ENCODE data around the gene CST5.

DNA sequence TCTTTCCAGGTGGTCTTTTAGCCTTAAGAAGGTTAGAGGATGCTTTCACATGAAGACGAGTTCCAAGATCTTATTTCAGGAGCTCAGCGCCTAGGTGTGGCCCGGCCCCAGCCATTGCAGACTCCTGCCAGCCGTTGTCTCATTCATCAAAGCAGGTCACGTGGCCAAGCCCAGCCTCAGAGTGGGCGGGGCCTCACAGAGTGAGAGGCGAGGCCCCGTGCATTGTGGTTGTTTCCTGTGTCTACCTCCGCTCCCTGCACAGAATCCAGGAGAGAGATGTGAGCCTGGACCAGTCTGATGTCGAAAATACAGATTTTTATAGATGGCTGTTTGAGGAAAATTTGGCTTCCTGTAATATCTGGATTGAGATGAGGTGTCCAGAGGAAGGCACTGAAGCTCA, 49.2 kb upstream of the CST5 start:
- TF ChIP-seq EZH2 (IDR thresholded peaks at IDR 0.05; ENCODE audit: low read depth, unreplicated experiment) (no peak), EZH2phosphoT487 (IDR thresholded peaks at IDR 0.05; ENCODE audit: unreplicated experiment) (no peak), POLR2AphosphoS5 (IDR thresholded peaks at IDR 0.05; ENCODE audit: low read depth) (no peak)
- TF ChIP-seq, protein P1, sequence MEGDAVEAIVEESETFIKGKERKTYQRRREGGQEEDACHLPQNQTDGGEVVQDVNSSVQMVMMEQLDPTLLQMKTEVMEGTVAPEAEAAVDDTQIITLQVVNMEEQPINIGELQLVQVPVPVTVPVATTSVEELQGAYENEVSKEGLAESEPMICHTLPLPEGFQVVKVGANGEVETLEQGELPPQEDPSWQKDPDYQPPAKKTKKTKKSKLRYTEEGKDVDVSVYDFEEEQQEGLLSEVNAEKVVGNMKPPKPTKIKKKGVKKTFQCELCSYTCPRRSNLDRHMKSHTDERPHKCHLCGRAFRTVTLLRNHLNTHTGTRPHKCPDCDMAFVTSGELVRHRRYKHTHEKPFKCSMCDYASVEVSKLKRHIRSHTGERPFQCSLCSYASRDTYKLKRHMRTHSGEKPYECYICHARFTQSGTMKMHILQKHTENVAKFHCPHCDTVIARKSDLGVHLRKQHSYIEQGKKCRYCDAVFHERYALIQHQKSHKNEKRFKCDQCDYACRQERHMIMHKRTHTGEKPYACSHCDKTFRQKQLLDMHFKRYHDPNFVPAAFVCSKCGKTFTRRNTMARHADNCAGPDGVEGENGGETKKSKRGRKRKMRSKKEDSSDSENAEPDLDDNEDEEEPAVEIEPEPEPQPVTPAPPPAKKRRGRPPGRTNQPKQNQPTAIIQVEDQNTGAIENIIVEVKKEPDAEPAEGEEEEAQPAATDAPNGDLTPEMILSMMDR (conservative IDR thresholded peaks at IDR 0.05; ENCODE audit: low read depth in 2 of 2): no peak
- TF ChIP-seq, protein P2, sequence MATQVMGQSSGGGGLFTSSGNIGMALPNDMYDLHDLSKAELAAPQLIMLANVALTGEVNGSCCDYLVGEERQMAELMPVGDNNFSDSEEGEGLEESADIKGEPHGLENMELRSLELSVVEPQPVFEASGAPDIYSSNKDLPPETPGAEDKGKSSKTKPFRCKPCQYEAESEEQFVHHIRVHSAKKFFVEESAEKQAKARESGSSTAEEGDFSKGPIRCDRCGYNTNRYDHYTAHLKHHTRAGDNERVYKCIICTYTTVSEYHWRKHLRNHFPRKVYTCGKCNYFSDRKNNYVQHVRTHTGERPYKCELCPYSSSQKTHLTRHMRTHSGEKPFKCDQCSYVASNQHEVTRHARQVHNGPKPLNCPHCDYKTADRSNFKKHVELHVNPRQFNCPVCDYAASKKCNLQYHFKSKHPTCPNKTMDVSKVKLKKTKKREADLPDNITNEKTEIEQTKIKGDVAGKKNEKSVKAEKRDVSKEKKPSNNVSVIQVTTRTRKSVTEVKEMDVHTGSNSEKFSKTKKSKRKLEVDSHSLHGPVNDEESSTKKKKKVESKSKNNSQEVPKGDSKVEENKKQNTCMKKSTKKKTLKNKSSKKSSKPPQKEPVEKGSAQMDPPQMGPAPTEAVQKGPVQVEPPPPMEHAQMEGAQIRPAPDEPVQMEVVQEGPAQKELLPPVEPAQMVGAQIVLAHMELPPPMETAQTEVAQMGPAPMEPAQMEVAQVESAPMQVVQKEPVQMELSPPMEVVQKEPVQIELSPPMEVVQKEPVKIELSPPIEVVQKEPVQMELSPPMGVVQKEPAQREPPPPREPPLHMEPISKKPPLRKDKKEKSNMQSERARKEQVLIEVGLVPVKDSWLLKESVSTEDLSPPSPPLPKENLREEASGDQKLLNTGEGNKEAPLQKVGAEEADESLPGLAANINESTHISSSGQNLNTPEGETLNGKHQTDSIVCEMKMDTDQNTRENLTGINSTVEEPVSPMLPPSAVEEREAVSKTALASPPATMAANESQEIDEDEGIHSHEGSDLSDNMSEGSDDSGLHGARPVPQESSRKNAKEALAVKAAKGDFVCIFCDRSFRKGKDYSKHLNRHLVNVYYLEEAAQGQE (IDR thresholded peaks at IDR 0.05; ENCODE audit: unreplicated experiment): no peak
